Urothelium cell line (cell line): ENCODE results near the gene DDX27.

ENCODE experiments used
- DNase-seq: peaks from one replicate; pipeline ENCODE4 v3.0.0; 2011; ENCODE audit warnings: low spot score, mixed read lengths
- FAIRE-seq: peaks from 2 replicates; lab custom pipeline; 2011; peaks lifted over from hg19 to GRCh38; lab: Jason Lieb, UNC

The DDX27 gene

DNA sequence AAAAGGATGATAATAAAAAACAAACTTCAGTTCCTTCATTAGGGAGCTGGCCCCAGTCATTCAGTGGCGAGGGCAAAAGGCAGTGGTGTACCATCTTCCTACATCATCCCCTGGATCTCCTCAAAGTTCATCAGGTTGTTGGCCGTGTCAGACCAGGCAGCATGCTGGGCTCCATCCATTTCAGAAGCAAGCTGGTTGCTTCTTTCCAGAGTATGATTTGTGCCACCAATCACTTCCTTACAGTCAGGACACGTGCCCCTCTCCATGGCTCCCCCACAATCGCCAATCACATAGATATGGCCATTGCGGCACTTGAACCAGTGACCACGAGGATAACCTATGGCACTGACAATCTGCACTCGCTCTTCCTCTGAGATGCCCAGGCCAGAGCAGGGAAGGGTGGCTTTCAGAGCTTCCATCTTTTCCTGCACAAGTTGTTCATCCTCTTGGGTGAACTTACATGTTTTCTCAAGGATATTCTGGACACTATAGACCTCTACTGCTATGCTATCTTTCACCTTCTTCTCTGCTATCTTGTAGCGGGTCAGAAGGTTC, 28.0 kb downstream of the DDX27 start:
- DNase-seq (no peak), FAIRE-seq (no peak)

DNA sequence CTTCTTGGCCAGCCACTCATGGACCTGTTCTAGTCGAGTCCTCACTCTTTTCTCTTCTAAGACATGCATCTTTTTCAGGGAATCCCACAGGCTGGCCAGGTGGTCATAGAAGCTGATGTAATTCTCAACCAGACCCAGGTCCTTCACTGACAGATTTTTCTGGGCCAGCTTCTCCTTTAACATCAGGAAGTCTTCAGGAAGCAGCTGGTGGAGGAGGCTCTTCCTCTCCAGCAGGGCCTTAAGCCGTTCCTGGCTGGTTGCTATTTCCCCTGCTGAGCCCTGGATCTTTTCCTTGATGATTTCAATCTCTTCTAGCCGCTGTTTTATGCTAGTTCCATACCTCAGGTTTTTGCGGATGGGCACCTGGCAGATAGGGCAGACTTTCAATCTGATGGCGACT, 28.6 kb downstream of the DDX27 start:
- FAIRE-seq (no peak), DNase-seq (no peak)

DNA sequence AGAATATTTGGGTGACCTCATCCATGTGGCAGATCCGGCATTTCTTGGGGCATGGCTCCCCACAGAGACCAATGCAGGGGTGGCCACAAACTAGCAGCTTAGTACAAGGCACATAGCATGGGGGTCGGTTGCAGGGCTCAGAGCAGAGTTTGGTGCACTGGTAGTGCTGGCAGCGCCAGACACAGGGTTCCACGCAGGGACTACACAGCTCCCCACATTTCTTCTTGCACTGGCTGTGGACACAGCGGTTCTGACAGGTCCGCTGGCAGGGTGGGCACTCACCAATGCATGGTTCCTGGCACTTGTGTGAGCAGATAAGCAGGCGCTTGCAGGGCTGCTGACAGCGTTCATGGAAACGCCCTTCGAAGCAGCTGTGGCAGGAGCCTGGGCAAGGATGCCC, 29.1 kb downstream of the DDX27 start:
- FAIRE-seq (no peak), DNase-seq (no peak)

DNA sequence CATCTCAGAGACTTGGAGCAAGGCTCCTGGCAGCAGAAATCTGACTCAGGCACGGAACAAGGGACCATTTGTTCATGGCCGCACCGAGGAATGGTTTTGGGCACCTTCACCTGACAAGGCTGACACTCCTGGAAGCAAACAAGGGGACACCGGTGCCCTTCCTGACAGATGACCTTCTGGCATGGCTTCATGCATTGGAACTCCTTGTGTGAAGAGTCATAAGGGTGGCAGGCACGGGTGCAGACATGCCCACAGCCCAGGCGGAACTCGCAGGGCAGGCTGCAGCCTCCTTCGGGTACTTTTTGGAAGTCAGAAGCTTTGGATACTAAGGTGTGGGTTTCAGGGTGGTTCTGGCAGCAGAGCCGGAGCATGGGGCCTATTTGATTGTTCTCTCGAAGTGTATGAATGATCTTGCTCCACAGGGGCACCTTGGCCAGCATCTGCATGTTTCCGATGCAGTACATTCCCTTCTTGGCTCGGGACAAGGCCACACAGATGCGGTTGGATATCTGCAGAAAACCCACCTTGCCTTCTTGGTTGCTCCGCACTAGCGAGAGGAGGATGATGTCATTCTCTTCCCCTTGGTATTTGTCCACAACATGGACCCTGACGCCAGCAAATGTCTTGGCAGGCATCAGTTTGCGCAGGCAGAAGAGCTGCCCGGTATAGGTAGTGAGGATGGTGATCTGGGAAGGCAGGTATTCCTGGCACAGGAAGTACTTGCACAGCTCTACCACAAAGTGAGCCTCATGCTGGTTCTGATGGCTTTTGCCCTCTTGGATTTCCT, 29.9 kb downstream of the DDX27 start:
- no peak for FAIRE-seq
- DNase-seq: no peak

DNA sequence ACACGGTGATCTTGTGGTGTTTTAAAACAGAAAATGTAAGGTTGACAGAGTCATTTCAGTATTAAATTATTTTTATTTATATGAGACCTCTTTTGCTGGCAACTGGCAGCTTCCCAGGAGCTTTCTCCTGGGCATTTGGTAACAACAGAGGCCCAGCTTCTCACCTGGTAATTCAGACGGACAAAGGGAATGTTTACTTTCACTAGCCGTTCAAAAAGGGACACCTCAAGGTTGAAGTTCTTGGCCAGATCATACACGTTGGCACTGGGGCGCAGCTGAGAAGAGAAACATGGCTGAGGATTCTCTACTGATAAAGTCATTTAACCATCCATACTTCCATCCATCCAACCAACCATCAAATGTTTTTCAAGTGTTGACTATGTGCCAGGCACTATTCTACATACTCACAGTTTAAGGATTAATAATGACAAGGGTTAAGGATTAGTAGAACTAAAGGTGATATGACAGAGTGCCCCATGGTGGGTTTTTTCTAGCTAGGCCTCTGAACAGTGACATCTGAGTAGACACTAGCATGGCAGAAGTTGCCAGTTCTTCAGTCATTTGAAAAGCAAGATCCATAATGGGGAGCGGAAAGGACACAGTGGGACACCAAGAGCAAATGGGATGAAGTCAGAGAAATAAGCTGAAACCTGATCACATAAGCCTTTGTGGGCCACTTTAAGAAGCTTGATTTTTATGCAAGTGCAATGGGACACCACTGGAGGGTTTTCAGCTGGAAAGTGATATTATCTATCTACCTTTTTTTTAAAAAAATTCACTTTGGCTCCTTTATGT, 33.5 kb downstream of the DDX27 start:
- DNase-seq (no peak), FAIRE-seq (no peak)

DNA sequence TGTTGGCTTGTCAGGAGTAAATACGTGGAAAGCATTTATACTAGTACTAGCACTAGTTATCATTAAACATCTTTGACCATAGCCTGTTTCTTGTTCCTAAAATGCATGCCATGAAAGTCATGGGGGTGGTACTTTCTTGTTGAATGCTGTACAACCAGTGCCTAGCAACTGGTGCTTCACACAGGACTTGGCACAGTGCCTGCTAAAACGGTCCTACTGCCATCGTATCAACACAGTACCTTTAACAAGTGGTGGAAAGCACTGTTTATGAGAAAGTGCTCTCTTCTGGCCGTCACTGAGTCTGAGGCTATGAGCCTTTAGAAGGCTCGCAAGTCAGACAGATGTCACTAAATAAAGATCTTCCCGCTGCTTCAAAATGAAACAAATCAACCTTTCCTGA, 37.0 kb downstream of the DDX27 start:
- FAIRE-seq: no peak

DNA sequence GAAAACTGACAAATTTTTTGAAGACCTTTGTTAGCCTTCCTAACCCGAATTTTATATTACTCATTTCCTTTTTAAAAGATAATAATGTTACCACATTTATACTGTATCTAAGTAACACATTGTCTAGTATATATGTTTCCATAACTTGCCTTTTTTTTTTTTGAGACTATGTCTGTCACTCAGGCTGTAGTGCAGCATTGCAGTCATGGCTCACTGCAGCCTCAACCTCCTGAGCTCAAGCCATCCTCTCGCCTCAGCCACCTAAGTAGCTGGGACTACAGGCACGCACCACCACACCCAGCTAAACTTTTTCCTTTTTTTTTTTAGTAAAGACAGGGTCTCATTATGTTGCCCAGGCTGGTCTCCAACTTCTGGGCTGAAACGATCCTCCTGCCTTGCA, 40.1 kb downstream of the DDX27 start:
- FAIRE-seq (no peak), DNase-seq (no peak)

More for the DNA sequence above, 37.0 kb downstream of the DDX27 start:
- DNase-seq: no peak

DNA sequence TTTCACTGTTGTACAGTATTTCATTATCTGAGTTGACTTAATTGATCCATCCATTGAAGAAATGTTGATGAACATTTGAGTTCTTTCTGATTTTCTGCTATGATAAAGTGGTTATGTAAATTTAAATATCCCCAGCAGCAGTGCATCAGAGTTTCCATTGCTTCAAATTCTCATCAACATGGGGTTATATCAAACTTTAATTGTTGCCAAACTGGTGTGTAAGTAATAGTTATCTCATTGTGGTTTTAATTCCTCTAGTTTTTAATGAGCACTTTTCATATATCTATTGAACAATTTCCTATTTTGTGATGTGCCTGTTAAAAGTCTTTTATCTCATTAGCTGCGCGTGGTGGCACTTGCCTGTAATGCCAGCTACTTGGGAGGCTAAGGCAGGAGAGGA, 40.6 kb downstream of the DDX27 start:
- no peak for DNase-seq
- no peak for FAIRE-seq

DNA sequence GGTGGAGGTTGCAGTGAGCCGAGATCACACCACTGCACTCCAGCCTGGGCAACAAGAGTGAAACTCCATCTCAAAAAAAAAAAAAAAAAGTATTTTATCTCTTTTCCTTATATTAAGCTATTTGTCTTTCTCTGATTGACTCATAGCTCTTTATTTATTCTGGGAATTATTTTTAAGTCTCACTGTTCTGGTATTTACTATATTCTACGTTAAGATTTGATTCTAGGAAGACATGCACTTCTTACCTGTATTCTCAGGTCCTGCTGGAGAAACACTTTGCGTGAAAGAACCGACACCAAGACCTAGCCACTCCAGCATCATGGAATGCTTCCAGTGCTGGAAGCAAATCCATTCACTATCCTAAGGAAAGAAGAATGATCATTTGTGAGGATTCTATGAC, 41.0 kb downstream of the DDX27 start:
- no peak for FAIRE-seq
- DNase-seq: no peak

DNA sequence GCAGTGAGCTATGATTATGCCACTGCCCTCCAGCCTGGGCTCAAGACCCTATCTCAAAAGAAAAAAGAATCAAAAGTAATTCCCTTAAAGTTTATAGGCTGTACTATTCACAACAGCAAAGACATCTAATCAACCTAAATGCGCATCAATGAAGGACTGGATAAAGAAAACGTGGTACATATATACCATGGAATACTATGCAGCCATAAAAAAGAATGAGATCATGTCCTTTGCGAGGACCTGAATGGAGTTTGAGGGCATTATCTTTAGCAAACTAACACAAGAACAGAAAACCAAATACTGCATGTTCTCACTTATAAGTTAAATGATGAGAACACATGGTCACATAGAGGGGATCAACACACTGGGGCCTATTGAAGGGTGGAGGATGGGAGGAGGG, 42.0 kb downstream of the DDX27 start:
- DNase-seq (no peak), FAIRE-seq (no peak)

DNA sequence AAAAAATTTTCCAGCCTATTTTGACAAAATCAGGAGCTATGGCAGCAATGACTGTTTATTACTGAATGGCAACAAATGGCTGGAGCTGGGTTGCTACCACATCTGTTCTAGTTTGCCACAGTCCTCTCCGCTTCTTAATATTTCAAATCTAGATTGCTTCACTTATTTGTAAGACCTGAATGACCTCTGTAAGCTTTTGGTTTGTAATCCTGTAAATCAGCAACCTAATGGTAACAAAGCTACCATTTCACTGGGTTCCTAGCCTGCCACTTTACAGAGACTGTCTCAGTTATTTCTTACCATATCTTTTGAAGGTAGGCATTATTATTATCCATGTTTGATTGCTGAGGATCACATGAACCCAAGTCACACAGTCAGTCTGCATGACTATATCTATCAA, 43.2 kb downstream of the DDX27 start:
- DNase-seq (no peak), FAIRE-seq (no peak)

DNA sequence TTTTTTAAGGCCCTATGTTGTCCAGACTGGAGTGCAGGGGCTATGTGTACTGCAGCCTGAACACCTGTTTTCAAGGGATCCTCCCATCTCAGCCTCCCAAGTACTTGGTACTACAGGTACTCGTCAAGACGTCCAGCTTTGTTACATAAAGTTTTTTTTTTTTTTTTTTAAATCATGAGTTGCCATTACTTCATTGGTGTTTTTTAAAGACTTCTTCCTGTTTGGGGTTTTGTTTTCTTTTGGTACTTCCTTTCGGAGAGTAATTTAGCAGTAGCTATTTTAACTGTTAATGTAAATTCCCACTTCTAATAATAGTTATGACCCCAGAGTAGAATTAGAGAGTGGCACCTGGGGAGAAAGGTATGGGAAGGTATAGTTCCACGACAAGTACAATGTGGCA, 48.1 kb downstream of the DDX27 start:
- no peak for FAIRE-seq
- DNase-seq: no peak

DNA sequence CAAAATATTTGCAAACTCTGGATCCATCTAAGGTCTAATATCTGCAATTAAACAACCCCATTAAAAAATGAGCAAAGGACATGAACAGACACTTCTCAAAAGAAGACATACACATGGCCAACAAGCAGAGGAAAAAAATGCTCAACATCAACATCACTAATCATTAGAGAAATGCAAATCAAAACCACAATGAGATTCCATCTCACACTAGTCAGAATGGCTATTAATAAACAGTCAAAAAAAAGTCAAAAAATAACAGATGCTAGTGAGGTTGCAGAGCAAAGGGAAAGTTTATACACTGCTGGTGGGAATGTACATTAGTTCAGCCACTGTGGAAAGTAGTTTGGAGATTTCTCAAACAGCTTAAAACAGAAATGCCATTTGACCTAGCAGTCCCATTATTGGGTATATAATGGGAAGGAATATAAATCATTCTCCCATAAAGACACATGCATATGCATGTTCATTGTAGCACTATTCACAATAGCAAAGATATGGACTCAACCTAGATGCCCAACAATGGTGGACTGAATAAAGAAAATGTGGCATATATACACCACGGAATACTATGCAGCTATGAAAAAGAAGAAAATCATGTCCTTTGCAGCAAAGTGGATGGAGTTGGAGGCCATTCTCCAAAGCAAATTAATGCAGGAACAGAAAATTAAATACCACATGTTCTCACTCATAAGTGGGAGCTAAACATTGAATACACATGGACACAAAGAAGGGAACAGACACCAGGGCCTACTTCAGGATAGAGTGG, 49.6 kb downstream of the DDX27 start:
- peak; percentile 48 for FAIRE-seq
- no peak for DNase-seq

DNA sequence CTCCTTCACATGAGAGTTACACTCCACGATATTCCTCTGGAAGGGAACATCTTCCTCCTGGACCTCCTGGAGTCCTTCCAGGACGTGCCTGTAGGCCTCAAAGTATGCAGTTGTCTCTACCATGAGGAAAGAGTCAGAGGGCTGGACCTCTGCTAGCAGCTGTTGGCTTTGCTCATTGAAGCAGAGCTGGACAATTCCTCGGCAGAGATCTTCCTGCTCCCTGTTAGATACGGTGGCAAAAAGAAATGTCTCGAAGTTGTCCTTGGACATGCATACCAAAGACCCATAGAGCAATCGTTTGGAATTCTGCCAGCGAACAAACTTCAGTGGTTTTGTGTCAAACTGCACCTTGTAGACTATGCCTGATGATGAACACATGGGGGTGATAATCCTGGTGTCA, 51.0 kb downstream of the DDX27 start:
- no peak for DNase-seq
- no peak for FAIRE-seq

DNA sequence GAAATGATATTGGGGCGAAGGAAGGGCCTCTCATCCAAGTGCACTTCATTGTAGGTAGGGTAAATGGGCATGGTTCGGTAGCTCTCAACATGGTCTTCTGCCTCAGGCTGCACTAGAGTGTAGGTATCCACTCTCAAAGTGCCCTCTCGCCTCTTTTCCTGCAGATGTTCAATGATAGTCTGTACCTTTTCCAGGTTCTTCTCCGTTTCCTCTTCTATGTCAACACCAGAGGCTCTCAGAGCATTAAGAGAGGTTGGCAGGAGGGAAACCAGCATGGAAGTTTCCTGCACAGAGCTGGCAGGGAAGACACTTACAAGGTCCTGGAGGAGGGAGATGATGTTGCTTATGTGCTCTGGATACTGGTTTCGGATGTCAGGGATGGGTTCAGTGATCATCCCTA, 51.5 kb downstream of the DDX27 start:
- no peak for DNase-seq
- no peak for FAIRE-seq

DNA sequence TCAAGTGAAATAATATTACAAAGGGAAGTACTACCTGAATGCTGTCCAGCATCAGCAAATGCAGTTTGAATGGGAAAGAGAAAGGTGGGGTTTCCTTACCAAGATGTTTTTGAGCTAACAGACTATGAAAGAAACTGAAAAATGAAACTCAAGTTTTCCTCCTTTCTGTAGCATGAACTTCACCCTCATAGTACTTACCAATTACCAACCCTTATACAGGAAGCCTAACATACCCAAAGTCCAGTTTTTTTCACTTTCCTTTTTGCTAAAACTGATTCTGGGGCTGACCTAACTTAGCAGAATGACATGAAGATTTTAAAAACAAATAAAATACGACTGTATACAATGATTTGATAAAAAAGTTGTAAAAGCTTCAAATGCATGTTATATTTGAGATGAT, 53.4 kb downstream of the DDX27 start:
- no peak for FAIRE-seq
- no peak for DNase-seq

DNA sequence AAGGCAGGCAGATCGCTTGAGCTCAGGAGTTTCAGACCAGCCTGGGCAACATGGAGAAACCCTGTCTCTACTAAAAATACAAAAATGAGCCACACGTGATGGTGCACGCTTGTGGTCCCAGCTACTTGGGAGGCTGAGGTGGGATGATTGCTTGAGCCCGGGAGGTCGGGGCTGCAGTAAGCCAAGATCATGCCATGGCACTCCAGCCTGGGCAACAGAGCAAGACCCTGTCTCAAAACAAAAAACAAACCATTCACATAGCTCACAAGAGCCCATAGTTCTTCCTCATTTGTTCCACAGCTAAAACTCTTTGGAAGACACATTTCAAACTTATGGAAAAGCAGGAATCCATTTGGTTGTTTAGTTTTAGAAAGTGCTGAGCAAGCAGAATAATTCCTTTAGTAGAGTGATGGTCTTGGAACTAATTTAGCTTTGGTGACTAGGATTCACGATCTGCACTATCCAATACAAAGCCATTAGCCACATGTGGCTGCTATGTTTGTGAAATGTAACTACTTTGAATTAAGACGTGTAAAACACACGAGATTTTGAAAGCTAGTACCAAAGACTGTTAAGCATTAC, 54.6 kb downstream of the DDX27 start:
- no peak for DNase-seq
- FAIRE-seq: no peak

DNA sequence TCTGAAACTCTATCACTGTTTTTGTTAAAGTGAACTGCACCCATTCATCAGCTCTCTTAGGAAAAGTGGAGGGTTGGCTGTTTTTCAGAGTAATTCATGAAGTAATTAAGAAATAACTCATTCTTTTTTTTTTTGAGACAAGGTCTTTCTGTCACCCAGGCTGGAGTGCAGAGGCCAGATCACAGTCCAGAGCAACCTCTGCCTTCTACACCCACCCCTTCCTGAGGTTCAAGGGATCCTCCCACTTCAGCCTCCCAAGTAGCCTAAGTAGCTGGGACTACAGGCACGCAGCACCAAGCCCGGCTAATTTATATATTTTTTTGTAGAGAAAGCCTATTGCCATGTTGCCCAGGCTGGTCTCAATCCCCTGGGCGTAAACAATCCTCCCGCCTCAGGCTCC, 56.0 kb downstream of the DDX27 start:
- DNase-seq (no peak), FAIRE-seq (no peak)

DNA sequence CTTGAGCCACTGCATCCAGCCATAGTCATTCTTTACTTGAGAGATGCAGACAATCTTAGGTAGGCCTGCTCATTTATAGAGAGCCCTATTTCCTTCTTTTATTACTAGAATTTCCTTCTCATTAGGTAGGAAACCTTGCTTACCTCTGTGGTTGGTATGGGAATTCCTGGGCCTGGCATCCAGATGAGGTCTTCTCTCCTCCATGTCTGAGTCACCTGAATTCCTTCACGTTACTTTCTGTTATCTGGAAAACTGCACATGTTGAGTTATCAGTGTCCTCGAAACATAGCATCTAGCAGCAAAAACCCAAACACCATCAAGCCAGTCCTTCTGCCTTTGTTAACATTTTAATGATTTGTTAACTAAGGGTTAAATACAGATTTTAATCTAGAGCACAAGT, 56.4 kb downstream of the DDX27 start:
- FAIRE-seq (no peak), DNase-seq (peak; percentile 54)

DNA sequence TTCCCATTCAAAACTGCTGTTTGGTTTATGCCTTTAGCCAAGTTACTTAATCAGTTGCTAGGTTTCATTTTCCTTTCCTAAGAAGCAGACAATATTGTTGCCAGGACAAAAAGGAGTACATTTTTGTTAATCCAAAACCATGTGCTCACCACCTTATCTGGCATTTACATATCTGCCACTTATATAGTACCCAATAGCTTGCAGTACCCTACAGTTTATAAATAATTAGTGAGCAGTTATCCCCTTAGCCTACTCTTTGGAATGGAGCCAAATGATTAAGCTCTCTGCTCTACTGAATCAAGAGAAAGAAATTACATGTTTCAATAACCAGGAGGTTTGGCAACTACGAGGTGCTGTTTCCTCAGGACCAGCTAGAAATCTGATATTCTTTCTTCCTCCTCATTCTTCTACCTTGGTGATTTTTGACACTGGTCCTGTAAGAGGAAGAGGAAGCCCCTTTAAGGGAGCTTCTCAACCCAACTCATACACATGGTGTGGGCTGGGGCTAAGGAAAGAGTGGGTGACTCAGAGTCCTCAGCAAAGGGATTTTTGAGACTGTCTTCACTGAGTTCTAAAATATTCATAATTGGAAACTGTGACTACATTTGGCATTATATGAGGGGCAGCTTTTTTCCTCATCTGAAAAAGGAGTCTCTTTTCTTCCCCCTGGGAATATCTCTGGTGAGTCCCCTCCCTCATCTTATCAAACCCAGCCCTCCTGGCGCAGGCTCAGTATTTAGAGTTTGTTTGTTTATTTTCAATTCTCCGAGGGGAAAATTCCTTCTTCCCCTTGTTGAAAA, 57.1 kb downstream of the DDX27 start:
- FAIRE-seq: no peak
- peak; percentile 42 for DNase-seq
